Measurements from ENCODE around the gene TH. TPM values are rescaled to one million over a fixed set of nuclear protein-coding genes. Genes with fewer than 3 reads are reported as not detected.

Gene TH
- total and polyA plus RNA-seq, 2 donors from 2014 or later, result not detected

DNA sequence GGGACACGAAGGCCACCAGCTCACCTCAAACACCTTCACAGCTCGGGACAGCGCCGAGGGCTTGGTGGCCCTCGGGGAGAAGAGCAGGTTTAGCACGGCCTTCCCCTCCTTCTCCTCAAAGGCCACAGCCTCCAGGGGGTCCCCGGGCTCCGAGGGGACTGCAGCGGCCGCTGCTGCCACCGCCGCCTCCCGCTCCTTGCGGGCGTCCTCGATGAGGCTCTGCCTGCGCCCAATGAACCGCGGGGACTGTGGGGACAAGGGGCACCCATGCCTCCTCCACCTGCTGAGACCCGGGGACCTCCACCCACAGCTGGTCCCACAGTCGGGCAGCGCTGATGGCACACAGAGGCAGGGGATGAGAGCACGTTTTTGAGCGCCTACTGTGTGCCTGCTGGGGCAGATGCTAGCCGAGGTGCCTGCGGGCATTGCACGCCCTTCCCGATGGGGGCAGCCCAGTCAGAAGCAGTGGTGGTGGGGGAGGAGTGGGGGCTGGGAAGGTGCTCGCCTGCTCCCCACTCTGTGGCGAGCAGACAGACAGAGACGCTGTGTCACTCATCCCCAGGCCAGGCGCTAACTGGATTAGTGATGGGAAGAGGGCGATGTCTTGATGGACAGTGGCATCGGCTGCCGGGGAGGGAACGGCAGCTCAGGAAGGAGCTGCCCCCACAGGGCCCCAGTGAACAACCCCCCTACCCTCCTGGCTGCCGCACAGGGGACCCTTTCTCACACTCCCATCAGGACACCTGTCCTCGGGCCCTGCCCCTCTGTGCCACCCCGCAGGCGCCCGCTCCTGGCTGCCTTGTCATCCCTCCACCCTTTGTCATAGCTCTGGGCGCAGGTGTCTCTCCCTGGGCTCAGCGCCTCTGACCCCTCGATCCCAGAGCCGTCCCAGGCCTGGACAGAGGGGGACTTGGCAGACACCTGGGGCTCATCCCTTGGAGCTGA lies 1.7 kb downstream of the TH start:
- no peaks in the 10 kb centered on the region for H3K4me1 ChIP-seq (ENCODE audit: control insufficient read depth in 2 of 3, insufficient read depth in 2 of 3, low read depth in 1 of 3, low read length in 3 of 3)
- TF ChIP-seq, protein P1, sequence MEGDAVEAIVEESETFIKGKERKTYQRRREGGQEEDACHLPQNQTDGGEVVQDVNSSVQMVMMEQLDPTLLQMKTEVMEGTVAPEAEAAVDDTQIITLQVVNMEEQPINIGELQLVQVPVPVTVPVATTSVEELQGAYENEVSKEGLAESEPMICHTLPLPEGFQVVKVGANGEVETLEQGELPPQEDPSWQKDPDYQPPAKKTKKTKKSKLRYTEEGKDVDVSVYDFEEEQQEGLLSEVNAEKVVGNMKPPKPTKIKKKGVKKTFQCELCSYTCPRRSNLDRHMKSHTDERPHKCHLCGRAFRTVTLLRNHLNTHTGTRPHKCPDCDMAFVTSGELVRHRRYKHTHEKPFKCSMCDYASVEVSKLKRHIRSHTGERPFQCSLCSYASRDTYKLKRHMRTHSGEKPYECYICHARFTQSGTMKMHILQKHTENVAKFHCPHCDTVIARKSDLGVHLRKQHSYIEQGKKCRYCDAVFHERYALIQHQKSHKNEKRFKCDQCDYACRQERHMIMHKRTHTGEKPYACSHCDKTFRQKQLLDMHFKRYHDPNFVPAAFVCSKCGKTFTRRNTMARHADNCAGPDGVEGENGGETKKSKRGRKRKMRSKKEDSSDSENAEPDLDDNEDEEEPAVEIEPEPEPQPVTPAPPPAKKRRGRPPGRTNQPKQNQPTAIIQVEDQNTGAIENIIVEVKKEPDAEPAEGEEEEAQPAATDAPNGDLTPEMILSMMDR (IDR thresholded peaks at IDR 0.05; ENCODE audit: borderline replicate concordance, extremely low read depth, insufficient read depth), result no peak
- no peak overlapping the region for H3K9ac ChIP-seq (ENCODE audit: low read length in 3 of 3)
- no peaks in the 10 kb centered on the region for H3K9me3 ChIP-seq (ENCODE audit: control insufficient read depth in 2 of 3, insufficient read depth in 1 of 3, low read length in 3 of 3)
- no peak for DNase-seq
- H3K27me3 ChIP-seq (ENCODE audit: control insufficient read depth, insufficient read depth, low read length), result no peaks in the 10 kb centered on the region
- H3K36me3 ChIP-seq (ENCODE audit: control insufficient read depth in 2 of 3, insufficient read depth in 3 of 3, low read length in 3 of 3), result no peaks in the 10 kb centered on the region
- no peak overlapping the region for H3K27ac ChIP-seq (ENCODE audit: low read depth in 2 of 2, low read length in 2 of 2)
- no peak for FAIRE-seq
- H3K4me3 ChIP-seq (ENCODE audit: low read length in 3 of 3), result no peak overlapping the region
- intact Hi-C loops (cut with DNase I), result no loop called here

DNA sequence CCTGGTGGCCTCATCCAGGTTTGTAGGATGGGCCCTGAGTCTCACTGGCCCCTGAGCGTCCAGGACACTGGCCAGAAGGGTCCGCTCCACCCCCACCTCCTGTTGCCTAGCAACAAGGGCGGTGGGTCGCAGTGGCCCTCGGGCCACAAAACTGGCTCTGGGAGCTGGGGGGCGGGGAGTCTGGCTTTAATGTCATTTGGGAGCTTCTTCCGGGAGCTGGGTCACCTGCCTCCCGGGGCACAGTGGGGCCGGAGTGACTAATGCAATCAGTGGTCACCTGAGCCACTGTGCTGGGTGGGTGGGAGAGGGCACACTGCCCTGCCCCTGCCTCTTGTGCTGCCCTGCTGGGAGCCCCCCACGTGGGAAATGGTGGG lies 2.6 kb downstream of the TH start:
- Histone ChIP-seq H3K4me1 (ENCODE audit: control insufficient read depth in 2 of 3, insufficient read depth in 2 of 3, low read depth in 1 of 3, low read length in 3 of 3) (no peaks in the 10 kb centered on the region), H3K27me3 (ENCODE audit: control insufficient read depth, insufficient read depth, low read length) (no peaks in the 10 kb centered on the region), H3K4me3 (ENCODE audit: low read length in 3 of 3) (no peak overlapping the region), H3K9me3 (ENCODE audit: control insufficient read depth in 2 of 3, insufficient read depth in 1 of 3, low read length in 3 of 3) (no peaks in the 10 kb centered on the region), H3K9ac (ENCODE audit: low read length in 3 of 3) (no peak overlapping the region), H3K36me3 (ENCODE audit: control insufficient read depth in 2 of 3, insufficient read depth in 3 of 3, low read length in 3 of 3) (no peaks in the 10 kb centered on the region), H3K27ac (ENCODE audit: low read depth in 2 of 2, low read length in 2 of 2) (no peak overlapping the region)
- TF ChIP-seq, protein P1 (IDR thresholded peaks at IDR 0.05; ENCODE audit: borderline replicate concordance, extremely low read depth, insufficient read depth), result no peak
- DNase-seq (peak in 1 of 5 donors; percentile 82), FAIRE-seq (no peak)
- intact Hi-C loops (cut with DNase I), result no loop called here

DNA sequence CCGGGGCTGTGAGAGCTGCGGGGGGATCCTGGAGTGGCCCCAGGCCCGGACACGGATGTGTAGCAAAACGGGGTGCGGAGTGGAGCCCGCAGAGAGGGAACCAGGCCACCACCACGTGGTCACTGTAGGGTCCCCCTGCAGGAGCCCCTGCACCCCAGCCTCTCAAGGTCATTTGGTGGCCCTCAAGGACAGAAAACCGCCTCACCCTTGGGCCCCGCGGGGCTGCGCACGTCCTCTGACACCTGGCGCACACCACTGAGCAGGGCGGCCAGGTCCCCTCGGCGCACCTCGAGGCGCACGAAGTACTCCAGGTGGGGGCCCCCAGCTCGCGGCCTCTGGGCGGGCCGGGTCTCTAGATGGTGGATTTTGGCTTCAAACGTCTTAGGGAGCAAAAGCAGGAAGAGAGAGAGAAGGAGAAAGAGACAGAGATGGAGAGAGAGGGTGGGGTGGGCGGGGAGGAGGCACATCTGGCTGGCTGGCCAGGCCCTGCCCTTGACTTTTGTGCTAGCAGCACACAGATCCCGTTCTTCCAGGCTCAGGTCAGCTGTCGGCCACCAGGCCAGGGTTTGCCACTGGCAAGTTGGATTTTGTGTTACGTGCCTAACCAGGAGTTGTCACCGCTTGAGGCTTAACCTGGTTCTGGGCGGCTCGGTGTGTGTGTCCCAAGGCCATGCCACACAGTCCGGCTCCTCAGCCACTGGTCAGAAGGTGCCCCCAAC lies 3.2 kb downstream of the TH start:
- H3K27ac ChIP-seq (ENCODE audit: low read depth in 2 of 2, low read length in 2 of 2), result no peak overlapping the region
- DNase-seq (no peak), FAIRE-seq (no peak)
- no peaks in the 10 kb centered on the region for H3K4me1 ChIP-seq (ENCODE audit: control insufficient read depth in 2 of 3, insufficient read depth in 2 of 3, low read depth in 1 of 3, low read length in 3 of 3)
- TF ChIP-seq, protein P1 (IDR thresholded peaks at IDR 0.05; ENCODE audit: borderline replicate concordance, extremely low read depth, insufficient read depth), result no peak
- intact Hi-C loops (cut with DNase I), result no loop called here
- no peak overlapping the region for H3K4me3 ChIP-seq (ENCODE audit: low read length in 3 of 3)
- no peak overlapping the region for H3K9ac ChIP-seq (ENCODE audit: low read length in 3 of 3)
- no peaks in the 10 kb centered on the region for H3K9me3 ChIP-seq (ENCODE audit: control insufficient read depth in 2 of 3, insufficient read depth in 1 of 3, low read length in 3 of 3)
- no peaks in the 10 kb centered on the region for H3K27me3 ChIP-seq (ENCODE audit: control insufficient read depth, insufficient read depth, low read length)
- no peaks in the 10 kb centered on the region for H3K36me3 ChIP-seq (ENCODE audit: control insufficient read depth in 2 of 3, insufficient read depth in 3 of 3, low read length in 3 of 3)
